H9 (cell line): ENCODE results near the gene SLC23A3. TPM values are rescaled to one million over a fixed set of nuclear protein-coding genes. Genes with fewer than 3 reads are reported as not detected.

Experiments used
- DNase-seq: peaks from one replicate; pipeline ENCODE4 v3.0.0-alpha.2; 2017
- H2AFZ ChIP-seq: one replicate; pipeline ENCODE4 v1.6.1; 2013; ENCODE audit warnings: mild to moderate bottlenecking, low read length, control low read depth, moderate library complexity
- H2AK5ac ChIP-seq: 2 replicates; pipeline ENCODE4 v1.6.1; 2013; ENCODE audit warnings: low read length, control low read depth, mixed read lengths; ENCODE audit not compliant: insufficient read length
- H2BK120ac ChIP-seq: one replicate; pipeline ENCODE4 v1.6.1; 2013; ENCODE audit warnings: low read depth, mild to moderate bottlenecking, low read length, control low read depth, inconsistent platforms; ENCODE audit not compliant: poor library complexity, severe bottlenecking
- H2BK12ac ChIP-seq: 2 replicates; pipeline ENCODE4 v1.6.1; 2013; ENCODE audit warnings: low read length, control low read depth, mixed read lengths, low read depth; ENCODE audit not compliant: insufficient read length
- H2BK15ac ChIP-seq: 2 replicates; pipeline ENCODE4 v1.6.1; 2013; ENCODE audit warnings: low read depth, low read length, control low read depth
- H2BK20ac ChIP-seq: one replicate; pipeline ENCODE4 v1.6.1; 2013; ENCODE audit warnings: low read depth, mild to moderate bottlenecking, low read length, control low read depth, inconsistent platforms; ENCODE audit not compliant: poor library complexity, severe bottlenecking
- H2BK5ac ChIP-seq: 2 replicates; pipeline ENCODE4 v1.6.1; 2013; ENCODE audit warnings: low read length, control low read depth, mixed read lengths; ENCODE audit not compliant: insufficient read length
- H3K14ac ChIP-seq: 2 replicates; pipeline ENCODE4 v1.6.1; 2013; ENCODE audit warnings: low read length, control low read depth; ENCODE audit not compliant: insufficient read depth
- H3K18ac ChIP-seq: 2 replicates; pipeline ENCODE4 v1.6.1; 2013; ENCODE audit warnings: low read depth, mild to moderate bottlenecking, mixed read lengths, low read length, control low read depth; ENCODE audit not compliant: insufficient read length
- H3K23ac ChIP-seq: 2 replicates; pipeline ENCODE4 v1.6.1; 2013; ENCODE audit warnings: low read length, control low read depth, mixed read lengths, low read depth; ENCODE audit not compliant: insufficient read length
- H3K23me2 ChIP-seq: 2 replicates; pipeline ENCODE4 v1.6.1; 2013; ENCODE audit warnings: low read depth, mild to moderate bottlenecking, mixed read lengths, low read length, control low read depth; ENCODE audit not compliant: insufficient read length, poor library complexity, severe bottlenecking
- H3K27ac ChIP-seq: 2 replicates; pipeline ENCODE4 v1.5.1; 2013; ENCODE audit warnings: low read length, control low read depth, mixed read lengths, low read depth; ENCODE audit not compliant: insufficient read length
- H3K27me3 ChIP-seq: 2 replicates; pipeline ENCODE4 v1.6.1; 2013; ENCODE audit warnings: low read length, control low read depth, inconsistent platforms; ENCODE audit not compliant: insufficient read depth
- H3K4ac ChIP-seq: 2 replicates; pipeline ENCODE4 v1.6.1; 2013; ENCODE audit warnings: low read depth, mild to moderate bottlenecking, control low read depth, inconsistent platforms, low read length, moderate library complexity
- H3K4me1 ChIP-seq: 2 replicates; pipeline ENCODE4 v1.6.1; 2013; ENCODE audit warnings: low read length, control low read depth, inconsistent platforms; ENCODE audit not compliant: insufficient read depth
- H3K4me2 ChIP-seq: 2 replicates; pipeline ENCODE4 v1.6.1; 2013; ENCODE audit warnings: low read length, control low read depth, mixed read lengths; ENCODE audit not compliant: insufficient read length, insufficient read depth
- H3K56ac ChIP-seq: 2 replicates; pipeline ENCODE4 v1.6.1; 2013; ENCODE audit warnings: low read depth, mild to moderate bottlenecking, mixed read lengths, low read length, control low read depth; ENCODE audit not compliant: insufficient read length
- H3K79me1 ChIP-seq: 2 replicates; pipeline ENCODE4 v1.6.1; 2013; ENCODE audit warnings: low read depth, mild to moderate bottlenecking, moderate library complexity, low read length, control low read depth, inconsistent platforms; ENCODE audit not compliant: insufficient read depth, poor library complexity, severe bottlenecking
- H3K79me2 ChIP-seq: 2 replicates; pipeline ENCODE4 v1.6.1; 2013; ENCODE audit warnings: low read length, control low read depth, inconsistent platforms; ENCODE audit not compliant: insufficient read depth
- H3K9ac ChIP-seq: 2 replicates; pipeline ENCODE4 v1.6.1; 2013; ENCODE audit warnings: low read length, control low read depth, mixed read lengths; ENCODE audit not compliant: insufficient read length; ENCODE audit errors: extremely low read depth
- H3K9me3 ChIP-seq: one replicate; pipeline ENCODE4 v1.6.1; 2013; ENCODE audit warnings: low read depth, low read length, inconsistent platforms; ENCODE audit not compliant: control insufficient read depth
- H3T11ph ChIP-seq: one replicate; pipeline ENCODE4 v1.6.1; 2013; ENCODE audit warnings: mild to moderate bottlenecking, low read length, control low read depth, inconsistent platforms
- H4K20me1 ChIP-seq: one replicate; pipeline ENCODE4 v1.6.1; 2013; ENCODE audit not compliant: control insufficient read depth, insufficient read length, insufficient read depth
- H4K5ac ChIP-seq: 2 replicates; pipeline ENCODE4 v1.6.1; 2013; ENCODE audit warnings: low read depth, mild to moderate bottlenecking, mixed read lengths, low read length, control low read depth; ENCODE audit not compliant: insufficient read length
- H4K8ac ChIP-seq: replicated peaks from 2 replicates; pipeline ENCODE4 v1.6.1; 2013; ENCODE audit warnings: low read length, control low read depth, mixed read lengths, low read depth; ENCODE audit not compliant: insufficient read length
- H4K91ac ChIP-seq: 2 replicates; pipeline ENCODE4 v1.6.1; 2013; ENCODE audit warnings: low read depth, mild to moderate bottlenecking, moderate library complexity, mixed read lengths, low read length, control low read depth; ENCODE audit not compliant: insufficient read length
- H3K27ac Mint-ChIP-seq, 3 experiments: 2 replicates in 2 of 3; 3 replicates in 1 of 3; pipeline ENCODE4 v1.8.0; 2020 to 2021; ENCODE audit warnings: mixed read lengths in 3 of 3, mild to moderate bottlenecking in 1 of 3, moderate library complexity in 1 of 3
- H3K27me3 Mint-ChIP-seq: 2 replicates; pipeline ENCODE4 v1.8.0; 2021; ENCODE audit warnings: low read depth, mild to moderate bottlenecking, moderate library complexity, mixed read lengths
- H3K36me3 Mint-ChIP-seq, 3 experiments: 2 replicates in 2 of 3; 3 replicates in 1 of 3; pipeline ENCODE4 v1.8.0; 2020 to 2021; ENCODE audit warnings: low read depth in 3 of 3, mixed read lengths in 3 of 3; ENCODE audit not compliant: insufficient read depth in 1 of 3
- H3K4me1 Mint-ChIP-seq, 2 experiments: 2 replicates each; pipeline ENCODE4 v1.8.0; 2020; ENCODE audit warnings: mixed read lengths in 2 of 2
- H3K4me3 Mint-ChIP-seq, 2 experiments: 2 replicates in 1 of 2; 3 replicates in 1 of 2; pipeline ENCODE4 v1.8.0; 2020 to 2021; ENCODE audit warnings: mild to moderate bottlenecking in 2 of 2, mixed read lengths in 2 of 2, moderate library complexity in 1 of 2
- H3K9me3 Mint-ChIP-seq, 2 experiments: 2 replicates in 1 of 2; 3 replicates in 1 of 2; pipeline ENCODE4 v1.8.0; 2020; ENCODE audit warnings: mild to moderate bottlenecking in 2 of 2, mixed read lengths in 2 of 2, moderate library complexity in 1 of 2
- CTCF ChIP-seq: fragments of 200-600 bp; sonication (generic); conservative IDR thresholded peaks from 3 replicates; pipeline ENCODE4 v1.8.0; 2021; ENCODE audit warnings: antibody characterized with exemption, mild to moderate bottlenecking
- WGBS: extraction: QIAGEN DNeasy Blood & Tissue Kit; methylation state at CpG from one replicate; pipeline ENCODE4 v1.1.7; 2013; ENCODE audit warnings: missing lambda C conversion rate, low lambda C conversion rate, mixed read lengths; ENCODE audit not compliant: insufficient read length; ENCODE audit errors: extremely low coverage; 5-methylcytosine and 5-hydroxymethylcytosine counted together
- total RNA-seq: library from RNA; stranded (reverse); gene quantifications from 2 replicates; pipeline ENCODE4 v1.2.1, GENCODE V29; 2021

SLC23A3 gene
- total RNA-seq, 1 experiment from 2014 or later = 1.2 TPM

GRCh38 chr2:219213486-219214071, 43.8 kb upstream of the SLC23A3 start:
- Mint-ChIP-seq H3K4me3 (no peak overlapping the region), H3K27me3 (no peaks in the 10 kb centered on the region; the same call in 1 of the 2 replicates), H3K36me3 (peaks cover 15 to 67% (median 60%) of the 10 kb centered on the region in 3 experiments), H3K27ac (peak overlapping the region in 1 of 3 experiments; percentile 25; a peak in 1 of 7 replicates), H3K9me3 (no peaks in the 10 kb centered on the region), H3K4me1 (peaks cover 11 to 17% of the 10 kb centered on the region in 2 experiments)
- H3K23ac ChIP-seq = no peak overlapping the region
- no peak overlapping the region for H4K5ac ChIP-seq
- H3K27ac ChIP-seq = no peak overlapping the region
- no peak overlapping the region for H2AK5ac ChIP-seq
- TF ChIP-seq CTCF = no peak
- H4K91ac ChIP-seq = no peak overlapping the region
- no peak for DNase-seq
- H3K9me3 ChIP-seq = no peaks in the 10 kb centered on the region
- no peak overlapping the region for H3K18ac ChIP-seq
- no peak overlapping the region for H3K56ac ChIP-seq
- no peak overlapping the region for H2BK12ac ChIP-seq
- H4K20me1 ChIP-seq = no peaks in the 10 kb centered on the region
- H2BK20ac ChIP-seq = no peak overlapping the region
- WGBS = no CpG with 5 or more reads among the region's 10 CpGs
- no peaks in the 10 kb centered on the region for H3K79me2 ChIP-seq
- no peak overlapping the region for H4K8ac ChIP-seq
- no peak overlapping the region for H3K4me2 ChIP-seq
- H2BK5ac ChIP-seq = no peak overlapping the region
- no peak overlapping the region for H3T11ph ChIP-seq
- H3K9ac ChIP-seq = no peak overlapping the region
- no peak overlapping the region for H2BK15ac ChIP-seq
- no peak overlapping the region for H3K14ac ChIP-seq
- H2BK120ac ChIP-seq = no peak overlapping the region
- H2AFZ ChIP-seq = no peak overlapping the region
- H3K23me2 ChIP-seq = peaks cover 7% of the 10 kb centered on the region
- no peaks in the 10 kb centered on the region for H3K79me1 ChIP-seq
- no peaks in the 10 kb centered on the region for H3K4me1 ChIP-seq
- no peak overlapping the region for H3K4ac ChIP-seq
- no peaks in the 10 kb centered on the region for H3K27me3 ChIP-seq
